ENCODE data around the gene DGCR6.
"Not testable (repeated sequence)": the region's sequence is repeated elsewhere in the genome, so short reads cannot be mapped to it uniquely, and the experiment has no call there.

Gene DGCR6

DNA sequence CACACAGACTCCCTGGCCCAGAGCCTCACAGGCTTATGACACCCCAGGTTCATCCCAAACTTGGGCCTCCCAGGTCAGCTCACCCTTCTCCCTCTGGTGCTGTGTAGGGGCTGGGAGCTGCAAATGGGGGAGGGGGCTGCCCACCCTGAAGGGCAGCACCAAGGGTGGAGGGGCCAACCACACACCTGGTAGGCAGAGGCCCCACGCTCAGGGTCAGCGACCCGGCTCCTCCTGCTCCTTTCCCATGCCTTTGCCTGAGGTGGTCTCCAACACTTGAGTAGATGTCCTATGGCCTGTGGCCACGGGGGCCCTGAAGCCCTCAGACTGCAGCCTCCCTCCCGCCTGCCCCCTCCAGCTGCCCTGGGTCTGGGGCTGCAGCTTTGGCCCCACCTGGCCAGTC, 3.4 kb downstream of the DGCR6 start:
- TF ChIP-seq, protein P1, sequence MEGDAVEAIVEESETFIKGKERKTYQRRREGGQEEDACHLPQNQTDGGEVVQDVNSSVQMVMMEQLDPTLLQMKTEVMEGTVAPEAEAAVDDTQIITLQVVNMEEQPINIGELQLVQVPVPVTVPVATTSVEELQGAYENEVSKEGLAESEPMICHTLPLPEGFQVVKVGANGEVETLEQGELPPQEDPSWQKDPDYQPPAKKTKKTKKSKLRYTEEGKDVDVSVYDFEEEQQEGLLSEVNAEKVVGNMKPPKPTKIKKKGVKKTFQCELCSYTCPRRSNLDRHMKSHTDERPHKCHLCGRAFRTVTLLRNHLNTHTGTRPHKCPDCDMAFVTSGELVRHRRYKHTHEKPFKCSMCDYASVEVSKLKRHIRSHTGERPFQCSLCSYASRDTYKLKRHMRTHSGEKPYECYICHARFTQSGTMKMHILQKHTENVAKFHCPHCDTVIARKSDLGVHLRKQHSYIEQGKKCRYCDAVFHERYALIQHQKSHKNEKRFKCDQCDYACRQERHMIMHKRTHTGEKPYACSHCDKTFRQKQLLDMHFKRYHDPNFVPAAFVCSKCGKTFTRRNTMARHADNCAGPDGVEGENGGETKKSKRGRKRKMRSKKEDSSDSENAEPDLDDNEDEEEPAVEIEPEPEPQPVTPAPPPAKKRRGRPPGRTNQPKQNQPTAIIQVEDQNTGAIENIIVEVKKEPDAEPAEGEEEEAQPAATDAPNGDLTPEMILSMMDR (conservative IDR thresholded peaks at IDR 0.05; ENCODE audit: low read depth, low read length) = no peak
- DNase-seq (ENCODE audit: low read depth) = no peak
- H3K4me3 ChIP-seq (ENCODE audit: low read depth, low read length) = no peak overlapping the region

GRCh38 chr22:18911535-18911934, 5.4 kb downstream of the DGCR6 start:
- not testable (repeated sequence) for H3K4me3 ChIP-seq (ENCODE audit: low read depth, low read length); DNase-seq (ENCODE audit: low read depth)

DNA sequence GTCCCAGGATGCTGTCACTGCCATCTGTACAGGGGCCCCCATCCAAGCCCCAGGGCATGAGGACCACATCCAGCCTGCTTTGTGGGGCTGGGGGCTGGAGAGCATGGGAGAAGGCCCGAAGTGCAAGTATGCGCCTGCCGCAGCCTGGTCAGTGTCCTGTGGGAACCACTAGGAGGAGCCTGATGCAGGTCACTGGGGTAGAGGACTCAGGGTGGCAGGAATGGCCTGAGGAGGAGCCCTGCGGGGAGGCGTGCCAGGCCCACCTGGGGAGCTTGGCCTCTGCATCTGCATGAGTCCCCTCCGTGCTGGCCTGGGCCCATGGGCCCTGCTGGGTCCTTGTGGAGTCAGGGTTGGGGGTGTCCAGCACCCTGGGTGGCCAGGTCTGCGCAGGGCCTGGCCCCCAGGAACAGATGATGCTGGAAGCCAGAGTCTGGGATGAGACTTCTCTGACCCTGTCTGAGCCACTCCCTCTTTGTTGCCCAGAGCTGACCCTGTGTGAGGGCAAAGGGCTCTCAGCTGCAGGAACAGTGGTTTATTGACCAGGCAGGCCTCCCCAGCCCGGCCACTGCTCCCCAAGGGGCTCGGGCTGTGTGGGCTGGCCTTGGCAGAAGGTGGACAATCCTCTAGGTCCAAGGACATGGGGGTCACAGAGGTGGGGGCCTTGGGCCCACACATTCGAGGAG, 6.3 kb downstream of the DGCR6 start:
- not testable (repeated sequence) for DNase-seq (ENCODE audit: low read depth); H3K4me3 ChIP-seq (ENCODE audit: low read depth, low read length)

DNA sequence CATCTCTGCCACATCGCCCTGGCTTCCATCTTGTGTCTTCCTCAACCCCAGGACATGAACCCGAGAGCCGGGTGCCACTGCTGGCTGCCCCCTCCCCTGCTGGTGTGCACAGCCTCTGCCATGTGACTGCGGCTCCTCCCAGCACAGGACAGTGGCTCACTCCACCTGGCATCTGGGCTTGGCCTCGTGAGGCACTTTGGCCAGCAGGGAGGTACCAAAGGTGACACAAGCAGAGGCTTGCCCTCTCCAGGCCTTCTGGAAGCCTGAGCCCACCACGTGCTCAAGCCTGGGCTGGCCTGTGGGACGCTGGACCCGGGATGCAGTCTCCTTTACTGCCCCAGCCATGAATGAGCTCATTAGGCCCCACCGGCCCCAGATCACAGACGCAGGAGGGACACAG, 8.4 kb downstream of the DGCR6 start:
- H3K4me3 ChIP-seq (ENCODE audit: low read depth, low read length); DNase-seq (ENCODE audit: low read depth): not testable (repeated sequence)

GRCh38 chr22:18915550-18915949, 9.4 kb downstream of the DGCR6 start:
- not testable (repeated sequence) for H3K4me3 ChIP-seq (ENCODE audit: low read depth, low read length); DNase-seq (ENCODE audit: low read depth)

DNA sequence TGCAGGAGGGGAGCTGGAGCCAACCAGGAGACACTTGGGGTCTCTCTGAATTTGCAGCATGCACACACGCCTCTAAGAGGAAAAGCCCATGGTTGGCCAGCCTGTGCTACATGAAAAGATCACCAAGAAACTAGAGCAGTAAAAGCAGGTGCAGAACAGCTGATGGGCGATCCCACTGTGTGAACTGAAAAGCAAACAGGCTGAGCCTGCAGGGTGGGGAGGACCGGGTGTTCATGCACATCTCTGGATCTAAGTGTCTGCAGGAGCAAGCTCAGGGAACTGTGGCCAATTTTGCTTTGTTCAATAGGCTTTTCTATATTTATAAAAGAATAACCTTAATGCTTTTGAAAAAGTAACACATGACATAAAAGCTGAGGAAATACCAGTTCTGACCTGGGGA, 11.7 kb downstream of the DGCR6 start:
- DNase-seq (ENCODE audit: low read depth); H3K4me3 ChIP-seq (ENCODE audit: low read depth, low read length): not testable (repeated sequence)

- DNase-seq (ENCODE audit: low read depth); H3K4me3 ChIP-seq (ENCODE audit: low read depth, low read length): not testable (repeated sequence)
Observed at GRCh38 chr22:18920257-18920902, 14.3 kb downstream of the DGCR6 start.

GRCh38 chr22:18925368-18926064, 19.4 kb downstream of the DGCR6 start:
- no peak overlapping the region for H3K4me3 ChIP-seq (ENCODE audit: low read depth, low read length)
- DNase-seq (ENCODE audit: low read depth) = no peak
- TF ChIP-seq, protein P1 (conservative IDR thresholded peaks at IDR 0.05; ENCODE audit: low read depth, low read length) = no peak

DNA sequence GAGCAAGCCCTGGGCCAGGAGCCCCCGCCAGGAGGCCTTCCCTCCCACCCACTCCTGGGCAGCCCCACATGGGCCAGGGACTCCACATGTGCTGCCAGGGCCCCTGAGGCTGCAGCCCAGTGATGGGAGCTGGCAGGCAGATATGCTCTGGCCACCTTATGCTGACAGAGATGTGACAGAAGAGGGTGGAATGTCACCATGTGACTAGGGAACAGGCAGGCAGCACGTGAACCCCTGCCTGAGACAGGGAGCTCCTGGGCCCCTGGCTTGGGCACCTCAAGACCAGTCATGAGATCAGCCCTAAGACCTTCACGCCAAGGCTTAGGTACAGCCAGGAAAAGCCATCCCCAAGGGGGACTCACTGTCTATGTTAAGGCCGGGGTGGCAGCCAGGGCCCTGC, 20.9 kb downstream of the DGCR6 start:
- H3K4me3 ChIP-seq (ENCODE audit: low read depth, low read length) = no peak overlapping the region
- DNase-seq (ENCODE audit: low read depth) = no peak
- TF ChIP-seq, protein P1 (conservative IDR thresholded peaks at IDR 0.05; ENCODE audit: low read depth, low read length) = no peak

DNA sequence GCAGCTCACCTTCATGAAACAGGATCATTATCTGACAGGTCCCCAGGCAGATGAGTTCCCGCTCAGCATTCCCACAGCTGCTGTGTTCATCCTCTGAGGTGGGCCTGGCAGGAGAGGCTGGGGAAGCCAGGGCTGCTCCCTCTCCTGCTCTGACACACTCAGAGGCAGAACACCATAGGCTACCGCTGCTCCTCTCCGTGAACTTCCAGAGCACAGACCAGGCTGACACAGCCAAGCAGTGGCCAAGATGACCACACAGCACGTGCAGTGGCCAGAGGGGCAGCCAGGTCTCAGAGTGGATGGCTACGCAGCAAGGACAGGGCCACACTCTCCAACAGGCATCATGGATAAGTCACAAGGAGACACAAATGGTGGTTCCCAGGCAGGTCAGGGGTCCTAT, 21.5 kb downstream of the DGCR6 start:
- H3K4me3 ChIP-seq (ENCODE audit: low read depth, low read length) = no peak overlapping the region
- TF ChIP-seq, protein P1 (conservative IDR thresholded peaks at IDR 0.05; ENCODE audit: low read depth, low read length) = no peak
- DNase-seq (ENCODE audit: low read depth) = no peak

All from choroid plexus epithelial cell (primary cell).